GM10266 (cell line): ENCODE data around the gene GABRG3.

Experiments used
- DNase-seq: peaks from one replicate; pipeline ENCODE4 v3.0.0; 2012; ENCODE audit errors: extremely low spot score
- CTCF ChIP-seq: IDR thresholded peaks from 2 replicates; pipeline ENCODE4 v1.5.1; 2012; ENCODE audit warnings: mild to moderate bottlenecking, low read depth; ENCODE audit not compliant: control insufficient read depth, insufficient read depth; ENCODE audit errors: missing control alignments

Gene GABRG3

GRCh38 chr15:27485265-27485664, 514.3 kb downstream of the GABRG3 start:
- no peak for DNase-seq
- no peak for TF ChIP-seq CTCF

GRCh38 chr15:27486051-27486450, 515.1 kb downstream of the GABRG3 start:
- TF ChIP-seq CTCF = no peak
- no peak for DNase-seq

- DNase-seq = no peak
Measured at GRCh38 chr15:27486683-27487647, 516.0 kb downstream of the GABRG3 start.

GRCh38 chr15:27487846-27488245, 516.9 kb downstream of the GABRG3 start:
- TF ChIP-seq CTCF = no peak
- no peak for DNase-seq

More at GRCh38 chr15:27486683-27487647, 516.0 kb downstream of the GABRG3 start:
- no peak for TF ChIP-seq CTCF

- no peak for TF ChIP-seq CTCF
- no peak for DNase-seq
Measured at GRCh38 chr15:27490867-27491595, 520.0 kb downstream of the GABRG3 start.

- no peak for DNase-seq
- TF ChIP-seq CTCF = no peak
Measured at GRCh38 chr15:27491666-27492621, 521.0 kb downstream of the GABRG3 start.
